Activated CD4-positive, alpha-beta T cell treated with anti-CD3 and anti-CD28 coated beads, Interleukin-2, Interleukin-4, amounts not matched to agents 100 ng/mL and 50 ng/mL, durations not matched to agents 16 hours and 8 hours (primary cell): ENCODE measurements around the gene SIRPB1.
"Not testable (repeated sequence)": the region's sequence is repeated elsewhere in the genome, so short reads cannot be mapped to it uniquely, and the experiment has no call there.

Source experiments
- DNase-seq: peaks from one replicate; pipeline ENCODE4 v3.0.0-alpha.2; 2020; ENCODE audit warnings: low spot score

SIRPB1 gene

DNA sequence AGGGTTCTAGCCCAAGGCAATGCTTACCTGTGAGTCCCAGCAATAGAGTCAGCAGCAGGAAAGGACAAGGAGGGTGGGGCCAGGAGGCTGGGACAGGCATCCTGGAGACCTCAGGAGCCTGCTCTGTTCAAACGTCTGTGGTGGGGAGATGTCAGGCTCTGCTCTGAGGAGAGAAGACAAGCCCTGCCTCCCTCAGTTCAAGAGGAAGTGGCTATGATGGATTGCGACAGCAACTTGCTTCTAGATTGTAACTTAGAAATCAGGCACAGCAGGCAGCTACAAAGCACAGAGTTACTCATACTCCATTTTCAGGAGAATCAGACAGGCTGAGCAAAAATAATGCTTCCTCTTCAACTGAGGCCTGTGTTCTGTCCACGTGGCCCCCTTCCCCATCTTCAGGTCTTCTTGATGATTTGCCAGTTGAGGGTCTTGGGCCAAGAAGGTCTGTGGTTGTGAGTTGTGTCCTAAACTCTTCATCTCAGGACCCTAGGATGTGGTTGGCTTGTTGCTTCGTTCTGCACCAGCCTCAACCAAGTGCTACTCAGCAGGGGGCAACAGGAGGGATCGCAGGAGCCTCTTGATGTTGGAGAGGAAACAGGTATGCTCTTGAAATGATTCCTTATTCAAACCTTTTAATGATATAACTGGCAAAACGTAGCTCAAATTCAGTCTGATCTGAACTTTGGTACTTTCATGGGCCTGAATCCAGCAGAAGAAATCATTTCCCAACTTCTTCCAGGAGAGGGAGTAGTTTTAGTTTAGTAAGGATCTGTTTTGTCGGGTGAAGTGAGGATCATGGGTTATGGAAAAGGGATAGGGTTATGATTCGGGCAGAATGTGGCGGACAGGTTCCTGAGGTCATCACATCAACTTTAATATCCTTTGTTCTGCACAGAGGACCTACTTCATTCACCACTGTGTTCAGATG lies 31.0 kb downstream of the SIRPB1 start:
- DNase-seq, result no peak

DNA sequence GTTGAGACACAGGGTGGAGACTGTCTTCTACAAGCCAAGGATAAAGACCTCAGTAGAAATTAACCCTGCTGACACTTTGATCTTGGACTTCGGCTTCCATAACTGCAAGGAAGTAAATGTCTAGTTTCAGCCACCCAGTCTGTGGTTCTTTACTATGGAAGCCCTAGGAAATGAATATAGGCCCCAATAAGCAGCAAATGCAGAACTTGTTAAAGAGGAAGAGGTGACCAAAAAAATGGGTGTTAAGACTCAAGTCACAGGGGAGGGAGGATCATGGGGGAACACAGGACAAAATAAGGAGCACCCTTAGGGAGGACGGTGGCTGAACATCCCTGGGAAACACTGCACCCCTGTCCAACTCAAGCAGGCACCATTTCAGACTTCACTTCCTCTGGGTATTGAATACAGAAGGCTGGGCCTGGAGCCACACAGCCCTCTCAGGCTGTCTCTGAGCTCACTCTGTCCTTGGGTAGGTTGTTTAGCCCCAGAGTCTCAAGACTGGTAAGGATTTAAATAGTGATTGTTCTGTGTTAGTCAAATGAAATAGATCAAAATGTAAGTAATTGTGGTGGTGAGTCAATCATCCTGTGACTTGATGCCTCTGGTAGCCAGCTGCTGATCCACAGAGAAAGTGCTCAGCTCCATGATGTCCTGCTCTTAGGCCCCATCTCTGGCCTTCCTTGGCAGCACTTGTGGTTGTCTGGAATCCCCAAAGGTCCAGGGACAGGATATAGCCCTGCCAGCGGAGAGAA lies 31.9 kb downstream of the SIRPB1 start:
- no peak for DNase-seq

DNA sequence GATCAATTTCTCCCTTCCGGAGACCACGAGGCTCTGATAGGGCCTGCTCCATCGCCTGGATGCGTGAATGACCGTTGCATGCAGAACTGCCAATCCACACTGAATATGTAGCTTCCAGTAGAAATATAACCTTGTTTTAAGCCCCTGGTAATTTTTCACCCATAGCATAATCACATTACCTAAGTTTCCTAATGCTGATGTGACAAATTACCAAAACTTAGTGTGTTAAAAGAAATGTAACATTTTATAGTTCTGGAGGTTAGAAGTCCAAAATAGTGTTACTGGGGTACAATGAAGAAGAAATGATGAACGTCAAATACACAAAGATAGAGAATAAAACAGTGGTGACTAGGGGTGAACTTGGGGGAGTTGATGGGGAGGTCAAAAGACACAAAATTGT lies 40.3 kb downstream of the SIRPB1 start:
- no peak for DNase-seq

DNA sequence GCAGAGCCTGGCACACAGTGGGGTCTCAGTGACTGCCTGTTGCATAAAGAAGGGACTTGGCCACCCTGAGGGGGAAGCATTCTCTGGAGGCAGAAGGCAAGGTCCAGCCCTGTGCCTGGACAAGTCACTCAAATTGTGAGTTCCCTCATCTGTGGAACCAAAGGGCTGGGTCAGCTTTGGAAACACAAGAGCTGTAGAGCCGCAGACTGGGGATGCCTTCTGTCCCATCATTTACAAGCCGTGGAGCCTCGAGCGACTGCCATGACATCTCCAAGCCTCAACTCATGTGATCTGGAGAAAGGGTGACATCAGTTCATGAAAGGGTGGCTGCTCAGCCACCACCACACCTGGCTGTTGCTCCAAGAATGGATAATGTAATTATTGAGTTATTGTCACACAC lies 41.9 kb downstream of the SIRPB1 start:
- DNase-seq, result no peak

DNA sequence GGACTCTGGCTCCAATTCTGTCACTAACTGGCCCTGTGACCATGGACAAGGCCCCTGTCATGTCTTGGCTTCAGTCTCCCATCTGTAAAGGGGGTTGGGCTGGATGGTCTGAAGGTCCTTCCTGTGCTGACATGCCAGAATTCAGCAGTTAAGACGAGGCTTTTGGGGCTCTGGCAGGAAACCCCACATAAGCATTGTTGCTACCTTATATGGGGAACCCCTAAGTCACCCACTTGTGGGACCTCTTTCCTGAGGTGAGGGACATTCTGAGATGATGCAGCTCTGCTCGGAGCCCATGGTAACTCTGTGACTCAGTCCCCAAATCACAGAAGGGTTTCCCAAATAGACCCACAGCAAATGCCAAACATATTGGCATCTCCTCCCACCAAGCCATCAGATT lies 42.5 kb downstream of the SIRPB1 start:
- not testable (repeated sequence) for DNase-seq

DNA sequence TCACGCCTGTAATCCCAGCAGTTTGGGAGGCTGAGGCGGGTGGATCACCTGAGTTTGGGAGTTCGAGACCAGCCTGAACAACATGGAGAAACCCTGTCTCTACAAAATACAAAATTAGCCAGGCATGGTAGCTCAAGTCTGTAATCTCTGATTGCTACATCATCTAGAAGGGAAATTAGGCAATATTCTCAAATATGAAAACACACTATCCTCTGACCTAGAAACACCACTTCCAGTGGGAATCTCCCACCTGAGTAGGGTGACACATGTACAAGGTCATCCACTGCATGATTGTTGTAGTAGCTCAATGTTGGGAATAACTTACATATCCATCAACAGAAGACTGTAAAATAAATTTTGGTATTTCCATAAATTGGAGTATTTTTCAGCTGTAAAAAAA lies 43.2 kb downstream of the SIRPB1 start:
- DNase-seq, result no peak

DNA sequence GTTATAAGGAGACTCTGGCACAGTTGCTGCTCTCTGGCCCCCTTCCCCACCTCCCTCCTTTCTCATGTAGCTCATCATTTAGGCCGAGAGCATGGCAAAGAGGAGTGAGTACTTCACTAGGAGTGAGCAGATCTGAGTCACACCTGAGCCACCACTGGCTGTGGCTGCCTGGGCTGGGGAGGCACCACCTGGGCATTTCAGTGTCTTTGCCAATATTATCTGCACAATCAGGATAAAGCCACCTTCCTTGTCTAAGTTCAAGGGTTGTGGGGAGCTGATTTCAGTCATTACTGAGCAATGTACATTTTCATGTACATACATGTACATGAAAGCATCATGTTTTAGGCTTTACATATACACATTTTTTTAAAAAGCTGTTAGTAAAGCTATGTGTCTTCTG lies 43.8 kb downstream of the SIRPB1 start:
- DNase-seq, result not testable (repeated sequence)

DNA sequence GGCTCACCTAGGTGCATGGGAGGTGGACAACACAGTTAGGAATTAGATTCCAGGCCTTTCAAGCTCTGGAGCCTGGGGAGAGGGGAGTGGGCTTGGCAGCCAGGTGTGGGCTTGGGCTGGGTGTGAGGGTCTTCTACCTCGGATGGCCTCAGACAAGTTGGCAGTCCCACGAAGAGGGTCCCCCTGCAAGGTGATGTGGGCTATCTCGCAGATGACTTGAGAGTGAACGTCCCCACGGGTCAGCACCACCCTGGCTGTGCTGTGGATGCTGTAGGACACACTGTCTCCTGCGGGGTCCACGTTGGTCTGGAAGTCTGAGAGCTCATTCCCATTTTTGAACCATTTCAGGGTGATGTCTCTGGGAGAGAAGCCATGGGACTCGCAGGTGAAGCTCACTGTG lies 48.2 kb downstream of the SIRPB1 start:
- not testable (repeated sequence) for DNase-seq
